MM.1S (cell line): ENCODE data around the gene LPAR5.

Experiments
- EZH2 ChIP-seq: fragments of 300-600 bp; sonication (generic); optimal IDR thresholded peaks from 2 replicates; pipeline ENCODE3; 2017; ENCODE audit warnings: low read depth, mild to moderate bottlenecking, antibody characterized with exemption, low read length, mixed read lengths
- EZH2phosphoT487 ChIP-seq: fragments of 300-600 bp; sonication (generic); IDR thresholded peaks from 2 replicates; pipeline ENCODE4 v1.6.1; 2018; ENCODE audit warnings: antibody characterized with exemption, low read length
- TF ChIP-seq, protein P1 (sequence below): fragments of 300-600 bp; sonication (generic); IDR thresholded peaks from 2 replicates; pipeline ENCODE4 v1.5.1; 2016; ENCODE audit warnings: antibody characterized with exemption, low read length, mixed read lengths

DNA sequence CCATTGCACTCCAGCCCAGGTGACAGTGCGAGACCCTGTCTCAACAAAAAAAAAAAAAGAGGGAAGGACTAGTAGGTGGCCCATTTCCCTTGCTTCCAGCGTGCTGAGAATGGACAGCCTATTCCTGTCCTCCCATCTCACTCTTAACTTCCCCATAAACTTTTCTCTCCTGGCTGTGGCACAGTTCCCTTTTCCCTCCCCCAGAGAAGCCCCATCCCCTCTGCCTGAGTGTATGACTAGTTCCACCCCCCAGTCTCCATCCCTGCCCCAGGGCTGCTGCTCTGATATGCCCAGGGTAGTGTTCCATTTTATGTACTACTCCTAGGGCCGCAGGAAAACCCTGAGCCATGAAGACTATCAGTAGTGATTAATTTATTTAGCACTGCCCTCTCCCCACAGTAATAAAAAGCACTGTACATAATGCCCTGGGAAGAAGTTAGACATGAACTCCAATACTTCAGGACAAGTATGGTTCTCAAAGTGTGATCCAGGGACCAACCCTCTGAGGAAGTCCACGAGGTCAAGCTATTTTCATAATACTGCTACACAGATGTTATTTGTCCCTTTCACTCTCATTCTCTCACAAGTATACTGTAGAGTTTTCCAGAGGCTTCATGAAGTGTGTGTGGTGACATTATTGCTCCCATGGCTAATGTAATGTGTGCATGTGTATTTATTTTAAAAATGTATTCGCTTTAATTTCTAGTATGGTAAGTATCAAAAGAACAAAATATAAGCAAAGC is 17.1 kb downstream of the LPAR5 start:
- TF ChIP-seq EZH2 (no peak), EZH2phosphoT487 (no peak)
- TF ChIP-seq, protein P1, sequence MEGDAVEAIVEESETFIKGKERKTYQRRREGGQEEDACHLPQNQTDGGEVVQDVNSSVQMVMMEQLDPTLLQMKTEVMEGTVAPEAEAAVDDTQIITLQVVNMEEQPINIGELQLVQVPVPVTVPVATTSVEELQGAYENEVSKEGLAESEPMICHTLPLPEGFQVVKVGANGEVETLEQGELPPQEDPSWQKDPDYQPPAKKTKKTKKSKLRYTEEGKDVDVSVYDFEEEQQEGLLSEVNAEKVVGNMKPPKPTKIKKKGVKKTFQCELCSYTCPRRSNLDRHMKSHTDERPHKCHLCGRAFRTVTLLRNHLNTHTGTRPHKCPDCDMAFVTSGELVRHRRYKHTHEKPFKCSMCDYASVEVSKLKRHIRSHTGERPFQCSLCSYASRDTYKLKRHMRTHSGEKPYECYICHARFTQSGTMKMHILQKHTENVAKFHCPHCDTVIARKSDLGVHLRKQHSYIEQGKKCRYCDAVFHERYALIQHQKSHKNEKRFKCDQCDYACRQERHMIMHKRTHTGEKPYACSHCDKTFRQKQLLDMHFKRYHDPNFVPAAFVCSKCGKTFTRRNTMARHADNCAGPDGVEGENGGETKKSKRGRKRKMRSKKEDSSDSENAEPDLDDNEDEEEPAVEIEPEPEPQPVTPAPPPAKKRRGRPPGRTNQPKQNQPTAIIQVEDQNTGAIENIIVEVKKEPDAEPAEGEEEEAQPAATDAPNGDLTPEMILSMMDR = no peak
